ENCODE measurements around the gene ST6GALNAC1. TPM values are rescaled to one million over a fixed set of nuclear protein-coding genes. Genes with fewer than 3 reads are reported as not detected.
"Not testable (repeated sequence)": the region's sequence is repeated elsewhere in the genome, so short reads cannot be mapped to it uniquely, and the experiment has no call there.

ST6GALNAC1 gene
- total RNA-seq, 1 donor from 2014 or later, result not detected

- DNase-seq, result not testable (repeated sequence)
These were observed 32.3 kb downstream of the ST6GALNAC1 start for GRCh38 chr17:76611080-76611749.

- DNase-seq, result not testable (repeated sequence)
These were observed 36.9 kb downstream of the ST6GALNAC1 start for GRCh38 chr17:76606685-76607084.

GRCh38 chr17:76601065-76601464, 42.5 kb downstream of the ST6GALNAC1 start:
- no peak for DNase-seq

GRCh38 chr17:76599694-76600460, 43.7 kb downstream of the ST6GALNAC1 start:
- DNase-seq, result no peak

GRCh38 chr17:76598004-76598439, 45.5 kb downstream of the ST6GALNAC1 start:
- DNase-seq, result no peak

GRCh38 chr17:76597156-76598003, 46.2 kb downstream of the ST6GALNAC1 start:
- no peak for DNase-seq

GRCh38 chr17:76594690-76595089, 48.9 kb downstream of the ST6GALNAC1 start:
- DNase-seq, result no peak

- no peak for DNase-seq
These were observed 49.6 kb downstream of the ST6GALNAC1 start for GRCh38 chr17:76593959-76594358.

GRCh38 chr17:76593384-76593826, 50.2 kb downstream of the ST6GALNAC1 start:
- DNase-seq, result no peak

GRCh38 chr17:76588182-76588581, 55.4 kb downstream of the ST6GALNAC1 start:
- no peak for DNase-seq

- no peak for DNase-seq
These were observed 56.6 kb downstream of the ST6GALNAC1 start for GRCh38 chr17:76586741-76587487.

GRCh38 chr17:76585649-76586593, 57.6 kb downstream of the ST6GALNAC1 start, which contains the start of gene ST6GALNAC2:
Gene ST6GALNAC2 (minus strand): TSS chr17:76585860. CDS start chr17:76585808, 52 bp downstream.
- no peak for DNase-seq

GRCh38 chr17:76585033-76585648, 58.4 kb downstream of the ST6GALNAC1 start:
- no peak for DNase-seq

- no peak for DNase-seq
These were observed 59.0 kb downstream of the ST6GALNAC1 start for GRCh38 chr17:76584427-76585032.

GRCh38 chr17:76582660-76583059, 60.9 kb downstream of the ST6GALNAC1 start:
- no peak for DNase-seq

- DNase-seq, result no peak
These were observed 62.0 kb downstream of the ST6GALNAC1 start for GRCh38 chr17:76581515-76581914.

GRCh38 chr17:76579281-76579680, 64.3 kb downstream of the ST6GALNAC1 start:
- no peak for DNase-seq

- no peak for DNase-seq
These were observed 65.2 kb downstream of the ST6GALNAC1 start for GRCh38 chr17:76578376-76578775.

GRCh38 chr17:76577876-76578275, 65.7 kb downstream of the ST6GALNAC1 start:
- DNase-seq, result no peak

- DNase-seq, result no peak
These were observed 67.4 kb downstream of the ST6GALNAC1 start for GRCh38 chr17:76576189-76576588.

Data from skin of body (tissue), 2 donors.